HG02981 (cell line): ENCODE results near the gene CADM4.
"Not testable (repeated sequence)": the region's sequence is repeated elsewhere in the genome, so short reads cannot be mapped to it uniquely, and the experiment has no call there.

Experiments
- ATAC-seq: cut with Tn5 transposase; IDR thresholded peaks from one replicate; pipeline ENCODE4 v1.9.1; 2021; ENCODE audit warnings: mild to moderate bottlenecking, moderate library complexity; ENCODE audit not compliant: unreplicated experiment

CADM4 gene

DNA sequence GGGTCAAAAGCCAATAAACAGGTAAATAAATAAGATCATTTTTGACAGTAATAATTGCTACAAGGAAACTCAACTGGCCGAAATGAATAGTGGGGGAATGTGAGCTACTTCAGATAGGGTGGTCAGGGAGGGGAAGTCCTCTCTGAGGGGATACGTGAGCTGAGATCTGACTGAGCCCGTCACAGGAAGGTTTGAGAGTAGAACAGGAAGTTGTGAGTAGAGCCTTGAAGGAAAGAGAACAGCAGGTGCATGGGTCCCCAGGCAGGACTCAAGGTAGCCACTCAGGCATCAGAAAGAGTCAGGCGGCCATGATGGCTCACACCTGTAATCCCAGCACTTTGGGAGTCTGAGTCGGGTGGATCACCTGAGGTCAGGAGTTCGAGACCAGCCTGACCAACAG is 50.0 kb downstream of the CADM4 start:
- ATAC-seq: no peak

- ATAC-seq: no peak
These were observed 50.4 kb downstream of the CADM4 start for GRCh38 chr19:43589277-43589676.

- ATAC-seq: not testable (repeated sequence)
These were observed 52.6 kb downstream of the CADM4 start for GRCh38 chr19:43587029-43587428.

DNA sequence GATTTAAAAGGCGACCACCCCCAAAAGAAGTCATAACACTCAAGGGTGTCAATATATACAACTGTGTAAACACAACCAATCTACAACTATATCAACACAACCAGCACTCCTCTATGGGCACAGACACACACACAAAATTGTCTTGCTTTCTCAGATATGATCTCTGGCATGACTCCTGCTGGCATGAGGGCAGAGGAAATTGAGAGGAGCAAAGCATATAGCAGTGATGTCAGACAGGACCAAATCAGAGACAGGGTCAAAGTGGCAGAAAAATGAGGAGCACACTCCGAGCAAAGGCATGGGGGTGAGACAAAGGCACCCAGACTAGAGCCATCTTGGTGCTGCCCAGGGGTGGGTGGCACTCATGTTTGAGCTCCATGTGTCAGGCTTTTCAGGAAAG is 53.3 kb downstream of the CADM4 start:
- ATAC-seq: no peak

- ATAC-seq: no peak
These were observed 55.2 kb downstream of the CADM4 start for GRCh38 chr19:43584484-43584883.

DNA sequence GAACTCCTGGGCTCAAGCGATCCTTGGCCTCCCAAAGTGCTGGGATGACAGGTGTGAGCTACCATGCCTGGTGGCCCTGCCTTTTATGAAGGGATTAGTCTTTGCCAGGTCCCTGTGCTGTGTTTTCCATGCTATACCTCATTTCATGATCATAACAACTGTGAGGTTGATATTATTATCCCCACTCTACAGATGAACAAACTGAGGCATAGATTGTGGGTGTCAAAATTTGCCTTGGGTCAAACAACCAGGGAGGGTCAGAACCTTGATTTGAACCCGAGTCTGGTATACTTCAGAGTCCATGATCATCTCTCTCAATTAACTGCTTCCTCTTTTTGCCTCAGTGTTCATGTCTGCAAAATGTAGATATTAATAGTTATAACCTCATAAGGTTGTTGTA is 57.2 kb downstream of the CADM4 start:
- no peak for ATAC-seq

GRCh38 chr19:43581467-43581866 is 58.2 kb downstream of the CADM4 start:
- ATAC-seq: no peak

- no peak for ATAC-seq
These were observed 60.9 kb downstream of the CADM4 start for GRCh38 chr19:43578787-43579186.

- peak; percentile 4 for ATAC-seq
These were observed 63.4 kb downstream of the CADM4 start for GRCh38 chr19:43575955-43576878.

DNA sequence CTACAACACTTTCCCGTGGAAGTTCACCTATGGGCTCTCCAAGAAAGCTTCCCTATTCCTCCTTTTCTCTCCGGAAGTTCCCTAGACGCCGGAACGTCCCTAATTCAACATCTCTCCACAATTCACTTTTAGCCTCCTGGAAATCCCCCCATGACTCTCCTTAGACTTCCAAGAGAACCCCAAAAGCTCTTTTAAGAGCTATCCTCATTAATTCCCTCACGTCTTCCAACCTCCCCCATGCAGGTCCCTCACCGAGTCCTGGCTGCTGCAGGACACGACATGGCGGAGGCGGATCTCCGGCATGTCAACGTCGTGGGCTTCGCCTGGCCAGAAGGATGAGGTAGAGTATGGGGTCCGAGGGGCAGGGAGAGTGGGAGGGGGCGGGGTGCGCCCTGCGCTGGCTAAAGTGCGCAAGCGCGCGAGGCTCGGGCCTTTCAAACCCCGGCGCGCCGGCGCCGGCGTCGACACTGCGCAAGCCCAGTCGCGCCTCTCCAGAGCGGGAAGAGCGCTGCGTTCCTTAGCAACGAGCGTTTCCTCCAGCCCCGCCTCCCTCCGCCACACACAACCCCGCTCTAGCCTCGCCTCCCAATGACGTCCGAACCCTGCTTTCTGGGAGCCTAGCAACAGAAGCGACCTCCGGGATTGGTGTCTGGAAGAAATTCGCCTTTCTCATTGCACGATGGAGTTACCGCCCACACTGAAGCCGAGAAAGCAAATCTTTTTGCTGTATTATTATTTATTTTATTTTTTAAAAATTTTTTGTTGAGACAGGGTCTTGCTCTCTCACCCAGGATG is 64.3 kb downstream of the CADM4 start, which contains the start of the genes PINLYP and XRCC1:
PINLYP (plus strand) TSS at position 646 of the 795 bp plus-strand sequence. CDS start 1,391 bp downstream, outside the sequence.
XRCC1 (minus strand) TSS at position 372 of the 795 bp plus-strand sequence; CDS start at position 303, 69 bp downstream.
- ATAC-seq: peak; percentile 97

GRCh38 chr19:43574424-43575155 is 65.1 kb downstream of the CADM4 start:
- no peak for ATAC-seq
